NCI-H1105 treated with DMSO at 0.1 percent for 48 hours (cell line): ENCODE measurements around the gene NENF.

Source experiments
- DNase-seq: peaks from one replicate; lab custom pipeline; 2025; lab: John Stamatoyannopoulos, UW

NENF gene

DNA sequence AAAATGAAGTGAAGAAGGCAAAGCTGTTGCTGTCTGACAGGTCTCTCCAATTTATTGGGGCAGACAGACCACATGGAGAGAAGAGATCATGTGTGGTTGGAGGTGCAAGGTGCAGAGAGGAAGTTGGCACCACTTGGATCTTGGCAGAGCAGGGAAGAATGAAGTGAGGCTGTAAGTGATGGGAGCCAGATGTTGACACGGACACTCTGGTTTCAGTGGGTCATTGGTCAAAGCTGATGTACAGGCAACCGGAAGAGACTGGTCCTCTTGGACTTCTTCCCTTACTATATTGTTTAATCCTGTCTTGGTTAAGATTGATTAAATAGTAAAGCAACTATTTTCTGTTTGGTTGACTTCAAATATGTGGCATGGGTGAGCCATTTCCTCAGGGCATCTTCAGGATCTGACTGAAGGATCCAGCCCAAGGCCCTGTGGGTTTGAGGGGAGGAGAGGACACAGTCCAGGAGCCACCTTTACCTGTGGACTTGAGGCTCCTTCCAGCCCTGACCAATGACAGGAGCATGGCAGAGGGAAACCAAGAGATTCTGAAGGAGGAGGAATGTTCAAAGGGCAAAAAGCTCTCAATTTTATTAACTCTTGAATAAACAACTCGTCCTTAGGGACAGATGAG lies 49.4 kb downstream of the NENF start:
- no peak for DNase-seq

DNA sequence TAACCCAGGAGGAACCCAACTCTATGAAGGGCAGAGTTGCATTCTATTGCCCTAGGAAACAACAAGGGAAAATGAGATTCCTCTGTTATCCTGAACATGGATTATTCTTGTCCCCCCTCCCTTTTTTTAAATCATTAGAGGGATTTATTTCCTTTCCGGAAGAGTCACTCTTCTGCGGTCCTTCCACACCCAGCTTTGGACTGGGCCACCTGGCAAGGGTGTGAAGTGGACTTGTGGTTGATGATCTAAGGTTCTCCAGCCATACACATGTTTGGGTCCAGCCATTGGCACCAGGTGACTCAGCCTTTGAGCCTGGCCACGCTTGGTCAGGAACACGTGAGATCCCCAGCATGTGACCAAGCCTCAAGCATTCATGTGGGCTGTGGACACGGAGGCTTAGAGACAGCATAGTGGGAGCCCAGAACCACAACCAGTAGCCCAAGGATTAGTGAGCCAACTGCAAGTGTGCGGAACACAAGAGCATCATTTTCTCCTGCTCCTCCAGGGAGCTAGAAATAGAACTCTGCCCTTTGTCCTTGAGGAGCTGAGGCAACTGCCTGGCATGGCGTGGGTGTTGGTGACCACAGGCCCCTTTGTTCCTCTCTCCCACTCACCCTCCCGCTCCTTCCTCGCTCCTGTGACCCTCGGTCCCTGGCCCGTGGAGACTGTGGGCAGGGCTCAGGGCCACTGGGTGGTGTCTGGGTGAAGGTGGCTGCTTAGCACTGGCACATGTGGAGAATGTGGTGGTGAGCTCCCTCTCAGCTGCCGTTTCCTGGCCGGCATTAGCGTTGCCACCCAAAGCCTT lies 50.1 kb downstream of the NENF start:
- no peak for DNase-seq

DNA sequence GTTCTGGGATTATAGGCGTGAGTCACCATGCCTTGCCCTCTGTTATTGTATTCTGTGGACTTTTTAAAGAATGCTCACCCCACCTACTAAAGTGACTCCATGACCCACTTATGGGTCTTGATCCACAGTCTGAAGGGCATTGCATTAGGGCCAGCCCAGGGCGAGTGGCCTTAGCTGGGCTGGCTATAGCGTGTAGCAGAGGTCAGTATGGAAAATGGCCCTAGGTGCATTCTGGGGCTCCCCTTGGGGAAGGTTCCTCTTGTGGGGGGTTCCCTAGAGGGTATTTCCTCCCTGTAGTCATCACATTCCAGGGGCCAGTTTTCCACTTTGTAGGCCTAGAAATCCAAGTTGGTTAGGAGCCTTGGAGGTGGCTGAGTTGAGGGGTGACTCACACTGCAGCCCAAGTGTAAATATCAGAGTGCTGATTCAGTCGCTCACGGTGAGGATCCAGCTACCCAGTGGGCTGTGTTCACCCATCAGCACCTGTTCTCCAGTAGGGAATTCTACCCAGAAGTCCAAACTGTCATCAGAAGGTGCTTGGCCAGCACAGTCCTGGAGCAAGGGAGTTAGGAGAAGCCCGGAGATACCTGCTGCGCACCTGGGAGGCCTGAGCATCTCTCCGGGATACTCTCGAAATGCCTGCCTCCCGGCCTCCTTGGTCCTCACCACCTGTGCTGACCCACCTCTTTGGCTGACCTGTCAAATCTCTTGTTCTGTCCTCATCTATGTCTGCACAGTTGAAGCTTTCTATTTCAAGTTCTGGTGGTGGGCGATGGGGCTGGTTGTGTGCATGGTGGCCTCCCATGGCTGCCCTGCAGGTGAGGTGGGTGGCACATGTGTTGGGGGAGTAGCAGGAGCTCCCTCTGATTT lies 52.2 kb downstream of the NENF start:
- DNase-seq: no peak

DNA sequence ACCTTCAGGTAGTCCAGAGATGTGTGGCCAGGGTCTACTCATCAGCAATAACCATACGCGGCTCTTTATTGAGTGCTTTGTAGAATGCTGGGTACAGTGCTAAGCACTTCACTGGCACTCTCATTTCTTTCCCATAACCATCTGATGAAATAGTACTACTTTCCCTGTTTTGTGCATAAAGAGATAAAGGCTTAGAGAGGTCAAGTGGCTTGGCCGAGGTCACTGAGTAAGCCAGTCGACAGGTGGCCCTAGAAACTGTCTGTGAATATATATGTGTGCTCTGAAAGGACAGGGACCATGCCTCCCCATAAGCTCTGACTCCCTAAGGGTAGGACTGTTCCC lies 52.8 kb downstream of the NENF start:
- DNase-seq: no peak

DNA sequence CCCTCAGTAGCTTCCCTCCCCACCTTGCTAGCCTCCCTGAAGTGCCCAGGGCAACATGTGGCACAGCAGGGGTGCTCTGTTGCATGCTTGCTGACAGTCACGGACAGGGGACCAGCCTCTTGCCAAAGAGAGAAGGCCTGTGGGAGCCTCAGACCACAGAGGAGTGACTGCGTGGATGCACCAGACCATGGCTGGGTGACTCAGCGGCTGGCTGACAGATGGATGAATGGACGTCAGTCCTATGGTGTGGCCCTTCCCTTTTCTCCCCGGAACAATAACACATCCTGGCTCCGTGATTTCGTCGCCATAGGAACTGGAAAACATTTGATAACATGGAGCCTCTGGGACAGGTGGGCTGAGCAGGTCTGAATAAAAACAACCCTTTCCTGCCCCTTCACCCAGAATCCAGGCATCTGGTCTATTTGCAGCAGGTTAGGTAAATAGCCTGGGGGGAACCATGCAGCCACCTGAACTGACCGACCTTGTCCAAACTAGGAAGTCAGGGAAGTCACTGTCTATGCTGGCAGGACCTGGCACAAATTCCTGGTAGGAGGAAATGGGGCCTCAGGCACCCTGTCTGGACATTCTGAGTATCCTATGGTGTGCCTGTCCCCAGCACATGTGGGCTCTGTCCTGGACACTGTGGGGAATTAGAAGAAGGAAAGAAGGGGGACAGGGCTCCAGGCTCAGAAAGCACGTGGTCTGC lies 53.3 kb downstream of the NENF start:
- peak; percentile 43 for DNase-seq

DNA sequence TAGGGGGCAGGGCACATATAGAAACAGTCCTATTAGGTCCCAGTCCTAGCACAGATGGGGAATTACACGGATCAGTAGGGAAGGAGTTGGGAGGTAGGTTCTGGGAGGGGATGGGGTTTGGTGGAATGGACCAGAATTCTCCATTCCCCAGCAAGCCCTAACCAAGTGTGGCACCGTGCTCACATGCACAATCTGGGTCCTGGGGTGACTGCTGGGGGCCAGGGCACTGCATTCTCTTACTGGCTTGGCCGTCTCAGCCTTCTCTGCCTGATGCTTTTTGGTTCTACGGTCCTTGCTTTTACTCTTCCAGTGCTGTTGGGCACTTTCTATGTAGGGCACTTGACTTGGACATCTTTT lies 53.9 kb downstream of the NENF start:
- no peak for DNase-seq

DNA sequence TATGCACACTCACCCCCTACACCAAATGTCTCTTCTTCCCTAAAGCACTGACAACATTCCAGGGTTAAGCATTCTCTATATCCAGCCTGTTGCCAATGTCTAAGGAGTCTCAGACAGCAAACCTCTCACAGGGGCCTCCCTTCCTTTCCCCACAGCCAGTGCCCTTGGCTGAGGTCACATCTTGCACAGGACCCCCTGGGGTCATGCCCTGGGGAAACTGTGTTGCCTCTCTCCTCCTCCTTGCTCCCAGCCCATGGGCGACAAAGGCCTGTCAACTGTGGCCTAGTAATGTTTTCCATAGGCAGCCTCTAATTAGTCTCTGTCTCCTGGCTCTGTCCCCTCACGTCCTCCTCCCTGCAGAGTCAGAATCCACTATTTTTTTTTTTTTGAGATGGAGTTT lies 54.6 kb downstream of the NENF start:
- DNase-seq: no peak

DNA sequence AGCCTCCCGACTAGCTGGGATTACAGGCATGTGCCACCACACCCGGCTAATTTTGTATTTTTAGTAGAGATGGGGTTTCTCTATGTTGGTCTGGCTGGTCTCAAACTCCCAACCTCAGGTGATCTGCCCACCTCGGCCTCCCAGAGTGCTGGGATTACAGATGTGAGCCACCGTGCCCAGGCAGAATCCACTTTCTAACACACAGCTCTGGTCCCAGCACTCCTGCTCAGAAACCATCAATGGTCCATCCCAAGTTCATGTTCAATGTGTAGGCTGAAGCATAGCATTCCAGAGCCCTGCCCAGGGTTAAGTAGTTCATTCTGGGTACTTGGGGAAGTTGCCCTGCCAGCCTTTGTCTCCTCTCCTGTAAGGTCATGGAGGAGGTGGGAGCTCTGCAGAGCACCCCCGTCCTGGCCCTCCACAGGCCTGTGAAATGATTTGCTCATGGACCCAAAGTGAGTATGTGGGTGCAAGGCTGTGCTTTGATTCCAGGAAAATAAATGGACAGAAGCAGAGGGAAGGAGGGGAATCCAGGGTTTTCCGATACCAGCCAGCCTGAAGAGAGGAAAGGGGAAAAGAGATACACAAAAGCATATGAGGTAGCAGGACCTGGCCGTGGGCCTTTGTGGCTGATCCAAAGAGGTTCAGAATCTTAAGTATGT lies 55.2 kb downstream of the NENF start:
- DNase-seq: no peak

DNA sequence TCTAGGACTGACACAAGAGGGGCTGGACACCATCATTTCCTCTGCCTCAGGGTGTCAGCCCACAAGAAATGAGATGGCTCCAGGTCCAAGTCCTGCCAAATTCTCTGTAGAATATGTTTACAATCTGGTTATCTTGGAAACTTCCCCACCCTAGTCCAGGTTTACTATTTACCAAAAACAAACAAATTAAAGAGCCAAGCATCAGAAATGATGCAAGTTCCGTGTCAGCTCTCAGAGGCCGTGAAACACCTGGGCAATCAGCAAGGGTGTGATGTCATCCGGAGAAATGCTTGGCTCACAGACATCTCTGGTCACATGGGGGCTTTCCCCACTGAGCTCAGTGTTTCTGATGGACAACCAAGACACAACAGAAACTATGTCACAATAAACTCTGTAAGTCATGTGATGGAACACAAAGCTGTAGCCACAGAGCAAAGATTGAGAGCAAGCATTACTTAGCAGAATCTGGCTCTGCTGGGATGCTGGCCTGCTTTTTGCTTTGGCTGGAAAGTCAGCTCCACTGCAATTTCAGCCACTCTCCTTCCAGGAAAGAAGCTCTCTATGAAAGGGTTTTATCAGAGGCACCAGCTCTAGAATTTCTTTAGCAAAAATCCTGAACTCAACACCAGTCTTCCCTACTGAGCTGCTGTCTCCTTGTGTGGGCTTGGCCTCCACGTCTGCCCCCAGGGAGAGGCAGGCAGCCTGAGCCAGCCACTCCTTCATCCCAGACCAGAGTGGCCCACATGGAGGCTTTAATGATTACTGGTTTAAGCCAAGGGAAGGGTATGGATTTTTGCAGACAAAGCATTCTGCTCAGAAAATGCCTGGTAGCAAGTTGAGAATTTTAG lies 55.9 kb downstream of the NENF start:
- DNase-seq: no peak

DNA sequence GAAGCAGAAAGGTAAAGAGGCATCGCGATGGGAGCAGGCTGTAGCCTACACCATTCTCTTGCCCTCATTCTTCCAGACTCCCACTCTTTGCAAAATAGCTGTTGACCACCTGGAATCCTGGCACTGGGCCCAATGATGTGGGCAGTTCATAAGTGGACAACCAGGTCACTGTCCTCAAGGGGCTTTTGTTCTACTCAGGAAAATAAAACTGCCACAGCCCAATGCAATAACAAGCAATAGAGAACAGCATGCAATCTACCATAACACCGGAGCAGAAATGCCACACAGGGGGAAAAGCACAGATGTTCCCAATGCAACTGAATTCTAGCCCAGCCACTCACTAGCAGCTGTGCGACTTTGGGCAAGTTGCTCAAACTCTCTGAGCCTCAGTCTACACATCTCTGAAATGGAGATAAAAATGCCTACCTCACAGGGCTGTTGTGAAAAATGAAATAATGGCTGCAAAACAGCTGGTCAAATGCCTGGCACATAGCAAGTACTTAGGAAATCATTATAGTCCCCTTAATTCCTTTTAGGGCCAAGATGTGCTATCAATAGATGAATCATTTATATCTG lies 56.7 kb downstream of the NENF start:
- no peak for DNase-seq

DNA sequence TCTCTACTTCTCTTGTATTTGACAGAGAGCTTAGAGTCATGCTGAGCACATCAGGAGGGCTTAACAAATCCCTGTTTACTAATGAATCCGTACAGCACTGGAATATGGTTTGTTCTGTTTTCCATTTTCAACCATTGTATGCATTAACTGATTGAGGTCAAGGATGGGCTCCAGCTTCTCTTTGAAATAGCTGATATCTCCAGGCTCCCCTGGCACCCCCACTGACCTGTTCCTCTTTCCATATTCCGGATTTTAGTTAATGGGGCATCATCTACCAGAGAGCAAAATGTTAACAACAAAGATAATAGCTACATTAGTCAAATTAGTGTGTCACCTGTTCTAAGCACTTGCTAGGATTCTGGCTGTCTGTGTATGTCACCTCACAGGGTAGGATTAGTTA lies 57.6 kb downstream of the NENF start:
- DNase-seq: no peak

DNA sequence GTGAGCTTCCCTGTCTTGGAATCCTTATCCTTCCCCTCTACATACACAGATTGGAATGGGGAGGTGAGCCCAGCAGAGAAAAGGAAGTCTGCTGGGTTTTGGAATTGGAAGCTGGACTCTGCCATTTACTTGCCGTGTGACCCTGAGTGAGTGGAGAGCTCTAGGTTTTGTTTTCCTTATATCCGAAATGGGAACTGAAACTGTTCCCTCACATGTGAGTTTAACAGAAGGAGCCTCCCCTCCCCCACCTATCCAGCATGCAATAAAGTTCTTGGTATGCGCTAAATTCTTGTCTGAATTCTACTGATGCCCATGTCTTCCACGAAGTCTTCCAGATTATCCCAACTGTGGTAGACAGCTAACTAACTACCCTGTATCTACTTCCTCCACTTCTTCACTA lies 58.7 kb downstream of the NENF start:
- DNase-seq: no peak
